Measurements from ENCODE around the gene KAT6B. TPM values are rescaled to one million over a fixed set of nuclear protein-coding genes. Genes with fewer than 3 reads are reported as not detected.

The KAT6B gene
- total and polyA plus RNA-seq, 2 of the 8 experiments (the other 6 are each of a cell fraction or from before 2014, with no cell fraction given) = 7.3 to 30.8 TPM

DNA sequence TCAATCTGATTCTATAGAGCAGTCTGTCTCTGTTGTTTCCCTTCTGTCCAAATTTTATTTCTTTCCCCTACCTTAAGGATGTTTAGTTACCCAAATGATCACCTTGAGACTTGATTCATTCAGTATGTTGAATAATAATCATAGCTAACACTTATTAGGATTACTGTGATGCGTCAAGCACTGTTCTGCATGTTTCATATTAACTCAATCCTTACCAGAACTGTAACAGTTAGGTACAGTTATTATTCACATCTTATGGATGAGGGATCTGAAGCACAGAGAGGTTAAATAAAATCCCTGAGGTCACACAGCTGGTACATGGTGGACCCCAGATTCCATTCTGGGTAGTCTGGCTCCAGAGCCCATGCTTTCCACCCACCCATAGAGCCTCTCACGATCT is 187.1 kb downstream of the KAT6B start:
- WGBS, 2 experiments (ENCODE audit: extremely low coverage in 1 of 2, insufficient coverage in 1 of 2, insufficient read length in 1 of 2, insufficient replicate concordance in 2 of 2, low coverage in 1 of 2, low lambda C conversion rate in 2 of 2, missing lambda C conversion rate in 1 of 2) = 93% methylated on average over 2 of the region's 2 CpGs; no CpG with 5 or more reads in 1 of the 2 experiments
- Histone ChIP-seq H3K18ac (ENCODE audit: extremely low read depth, low read length) (no peak overlapping the region), H3K9me3 (ENCODE audit: insufficient read depth in 2 of 2, low read depth in 1 of 2, low read length in 1 of 2) (no peaks in the 10 kb centered on the region), H3K4me3 (ENCODE audit: extremely low read depth in 1 of 4, insufficient read depth in 2 of 4, low read depth in 3 of 4, low read length in 4 of 4) (no peak overlapping the region), H3K79me1 (ENCODE audit: low read depth, low read length) (no peaks in the 10 kb centered on the region; the same call in 1 of the 2 replicates), H3K4me1 (replicated peaks in 1 of 4; ENCODE audit: control insufficient read depth in 3 of 4, insufficient read depth in 4 of 4, low read length in 3 of 4) (peaks cover 0 to 4% (median under 1%) of the 10 kb centered on the region in 4 experiments; a peak in 2 of 7 replicates), H3K4me2 (ENCODE audit: insufficient read depth in 1 of 2, low read depth in 2 of 2, low read length in 2 of 2) (no peak overlapping the region), H2BK120ac (replicated peaks; ENCODE audit: low read depth, low read length) (no peak overlapping the region), H2AK5ac (ENCODE audit: low read depth, low read length) (no peak overlapping the region), H4K20me1 (replicated peaks in 1 of 2; ENCODE audit: control insufficient read depth in 1 of 2, insufficient read depth in 2 of 2, low read length in 2 of 2) (no peaks in the 10 kb centered on the region), H4K8ac (ENCODE audit: extremely low read depth, insufficient read depth, low read length) (no peak overlapping the region), H3K79me2 (ENCODE audit: control insufficient read depth in 1 of 2, insufficient read depth in 2 of 2, low read length in 2 of 2) (no peaks in the 10 kb centered on the region), H4K5ac (ENCODE audit: insufficient read length, low read depth, low read length) (no peak overlapping the region), H2BK12ac (ENCODE audit: low read depth, low read length) (no peak overlapping the region), H3K23ac (ENCODE audit: insufficient read length) (no peak overlapping the region), H3K27ac (ENCODE audit: low read depth, low read length) (no peak overlapping the region), H3K4ac (replicated peaks; ENCODE audit: insufficient read length, low read depth, low read length) (no peak overlapping the region), H2AFZ (ENCODE audit: low read length) (no peak overlapping the region), H2BK5ac (ENCODE audit: low read depth, low read length) (no peak overlapping the region), H2BK20ac (ENCODE audit: low read length) (no peak overlapping the region), H3K56ac (replicated peaks; ENCODE audit: insufficient read length, low read depth, low read length) (no peak overlapping the region), H4K91ac (replicated peaks; ENCODE audit: insufficient read length, low read length) (no peak overlapping the region), H3K36me3 (ENCODE audit: control insufficient read depth in 2 of 4, insufficient read depth in 4 of 4, low read length in 3 of 4) (no peaks in the 10 kb centered on the region), H3K9ac (replicated peaks in 1 of 4; ENCODE audit: extremely low read depth in 1 of 4, low read depth in 3 of 4, low read length in 3 of 4) (no peak overlapping the region), H3K23me2 (ENCODE audit: low read depth, low read length) (no peaks in the 10 kb centered on the region), H3K14ac (ENCODE audit: insufficient read length) (no peak overlapping the region), H3K27me3 (replicated peaks in 1 of 4; ENCODE audit: control insufficient read depth in 3 of 4, extremely low read depth in 1 of 4, insufficient read depth in 3 of 4, low read length in 3 of 4) (no peaks in the 10 kb centered on the region), H2BK15ac (ENCODE audit: low read length) (no peak overlapping the region)
- POLR2A ChIA-PET (ENCODE audit: partially characterized antibody) = no interaction called here
- CTCF ChIA-PET (ENCODE audit: partially characterized antibody) = interaction anchor here (0.9 to 1.3 kb wide), 3 partner anchors 12 to 85 kb away, joined by 3 read pairs; a partner anchor contains a TSS
- no peak for TF ChIP-seq TAF1 (IDR thresholded peaks at IDR 0.05; ENCODE audit: low read depth, low read length)
- DNase-seq (ENCODE audit: low read depth in 1 of 2, low spot score in 2 of 2) (no peak), FAIRE-seq (no peak)

All from H1 (cell line).